CD4-positive, alpha-beta T cell treated with Interleukin-4 for 4 hours (primary cell): Measurements from ENCODE around the gene MMP11.
A peak's percentile ranks its signal among the peaks of the same experiment; 100 is the strongest.

Source experiments
- DNase-seq: peaks from one replicate; pipeline ENCODE4 v3.0.0-alpha.2; 2020

MMP11 gene

GRCh38 chr22:23760056-23760455, 12.6 kb upstream of the MMP11 start:
- no peak for DNase-seq

DNA sequence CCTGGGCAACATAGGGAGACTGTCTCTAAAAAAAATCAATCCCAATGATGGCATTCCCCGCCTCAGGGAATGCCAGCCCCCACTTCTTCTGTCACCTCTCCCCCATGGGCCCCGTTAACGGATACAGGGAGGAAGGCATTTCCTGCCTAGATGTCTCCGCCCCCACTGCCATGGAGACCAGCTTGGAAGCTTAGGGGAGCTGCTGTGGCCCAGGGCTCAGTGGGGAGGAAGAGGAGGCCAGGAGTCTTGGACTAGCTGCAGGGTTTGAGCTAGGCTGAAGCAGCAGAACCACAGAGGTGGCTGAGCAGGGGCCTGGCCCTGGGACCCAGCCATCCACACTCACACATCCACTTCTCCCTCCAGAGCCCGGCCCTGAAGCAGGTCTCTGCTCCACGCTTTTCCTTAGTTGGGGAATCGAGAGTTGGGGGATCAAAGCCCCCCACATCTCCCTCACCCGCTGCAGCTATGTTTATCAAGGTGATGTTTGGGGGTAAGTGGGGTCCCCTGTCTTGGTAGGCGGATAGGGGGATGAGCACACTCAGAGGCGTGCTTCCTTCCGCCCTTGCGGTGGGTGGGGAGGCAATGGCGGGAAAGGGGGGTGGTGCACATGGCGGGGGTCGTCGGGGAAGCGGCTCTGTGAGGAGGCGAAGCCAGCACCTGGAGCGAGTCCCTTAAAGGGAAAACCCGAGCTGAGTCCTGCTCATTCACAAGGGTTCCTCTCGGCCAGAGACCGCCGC, 9.6 kb upstream of the MMP11 start, which contains the start of gene C22orf15:
Gene C22orf15 (plus strand): TSS at position 149 of the 737 bp plus-strand sequence. CDS start 317 bp downstream, at position 466.
- no peak for DNase-seq

DNA sequence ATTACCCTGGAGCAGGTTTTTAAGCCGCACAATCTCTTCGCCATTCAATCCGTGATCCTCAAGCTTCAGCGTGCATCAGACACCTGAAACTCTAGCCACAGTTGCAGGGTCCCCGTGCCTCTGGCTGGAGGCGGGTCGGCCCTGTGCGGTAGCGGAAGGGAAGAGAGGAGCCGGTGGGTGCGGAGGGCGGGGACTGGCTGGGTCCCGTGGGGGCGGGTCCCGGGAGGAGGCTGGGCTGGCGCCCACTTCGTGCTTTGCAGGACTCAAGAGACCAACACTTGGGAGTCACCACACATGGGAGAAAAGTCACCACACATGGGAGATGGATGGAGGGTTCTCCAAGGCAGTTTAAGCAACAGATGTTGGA, 9.1 kb upstream of the MMP11 start:
- DNase-seq = peak; percentile 30

- no peak for DNase-seq
These were observed 8.7 kb upstream of the MMP11 start for GRCh38 chr22:23763954-23764353.

DNA sequence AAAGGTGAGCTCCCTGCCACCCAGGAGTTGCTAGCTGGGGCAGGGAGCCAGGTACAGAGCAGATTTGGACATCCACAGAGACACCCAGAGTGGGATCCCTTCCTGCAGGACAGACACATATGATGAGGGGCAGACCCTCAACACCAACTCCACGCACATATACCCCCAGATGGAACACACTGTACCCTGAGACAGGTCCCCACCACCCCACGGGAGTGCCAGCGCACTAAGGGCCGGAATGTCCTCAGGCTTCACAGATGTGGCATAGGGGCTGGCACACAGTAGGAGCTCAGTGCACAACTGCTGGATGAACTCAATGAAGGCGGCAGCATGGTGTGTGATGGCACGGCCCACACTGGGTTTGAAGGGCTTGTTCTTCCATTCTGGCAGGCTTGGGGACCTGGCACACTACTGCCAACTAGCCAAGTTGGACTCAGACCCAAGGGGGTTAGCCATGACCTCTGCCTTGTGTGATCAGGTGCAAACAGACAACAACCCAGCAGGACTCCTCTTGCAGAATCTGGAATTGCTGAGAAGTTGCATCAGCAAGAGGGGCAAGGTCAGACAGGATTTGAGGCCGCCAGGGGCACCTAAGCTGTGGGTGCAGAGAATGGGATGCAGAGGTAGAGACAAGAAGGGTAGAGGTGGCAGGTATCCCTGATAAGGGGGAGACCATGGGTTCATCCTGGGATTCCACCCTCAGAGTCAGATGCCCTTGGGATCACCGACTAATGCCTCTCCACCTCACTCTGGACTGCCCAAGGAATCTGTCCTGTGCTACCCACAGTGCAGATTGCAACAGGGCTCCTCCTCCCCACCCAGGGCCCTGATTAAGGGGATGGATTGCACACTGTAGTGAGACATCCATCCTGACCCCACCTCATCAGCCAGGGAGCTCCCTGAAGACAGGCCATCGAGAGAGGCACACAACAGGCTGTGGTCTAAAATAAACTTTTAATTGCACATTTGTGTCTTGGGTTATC, 7.5 kb upstream of the MMP11 start:
- no peak for DNase-seq

- no peak for DNase-seq
These were observed 5.4 kb upstream of the MMP11 start for GRCh38 chr22:23767303-23767672.

GRCh38 chr22:23767673-23768548, 4.7 kb upstream of the MMP11 start, which contains the start of gene CHCHD10:
CHCHD10 (minus strand) TSS chr22:23767972; CDS start chr22:23767874, 98 bp downstream.
- peak; percentile 63 for DNase-seq

DNA sequence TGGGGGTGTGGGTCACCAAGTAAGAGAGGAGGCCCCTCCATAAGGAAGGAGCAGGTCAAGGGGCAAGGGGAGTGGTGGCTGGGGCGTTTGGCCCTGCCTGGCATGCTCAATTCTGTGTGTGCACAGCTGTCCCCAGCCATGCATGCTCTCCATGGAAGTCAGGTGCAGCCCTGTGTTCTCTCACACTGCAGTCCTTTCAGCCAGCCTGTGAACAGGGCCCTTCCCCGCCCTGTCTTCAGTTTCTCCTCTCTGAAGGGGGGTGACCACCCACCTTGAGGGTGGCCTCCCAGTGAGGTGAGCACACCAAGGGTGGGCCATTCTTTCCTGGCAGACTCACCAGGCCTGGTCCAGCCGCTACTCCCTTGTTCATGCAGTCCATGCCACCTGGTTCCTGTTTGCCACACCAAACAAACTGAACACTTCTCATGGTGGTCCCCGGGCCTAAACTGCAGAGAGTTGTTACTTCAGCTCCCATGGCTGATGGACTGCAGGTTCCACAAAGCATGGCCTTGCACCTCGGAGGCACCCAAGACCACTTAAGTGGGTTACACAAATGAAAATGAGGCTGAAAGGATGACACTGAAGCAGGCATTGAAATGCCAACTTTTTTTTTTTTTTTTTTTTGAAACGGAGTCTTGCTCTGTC, 3.2 kb upstream of the MMP11 start:
- DNase-seq = no peak

DNA sequence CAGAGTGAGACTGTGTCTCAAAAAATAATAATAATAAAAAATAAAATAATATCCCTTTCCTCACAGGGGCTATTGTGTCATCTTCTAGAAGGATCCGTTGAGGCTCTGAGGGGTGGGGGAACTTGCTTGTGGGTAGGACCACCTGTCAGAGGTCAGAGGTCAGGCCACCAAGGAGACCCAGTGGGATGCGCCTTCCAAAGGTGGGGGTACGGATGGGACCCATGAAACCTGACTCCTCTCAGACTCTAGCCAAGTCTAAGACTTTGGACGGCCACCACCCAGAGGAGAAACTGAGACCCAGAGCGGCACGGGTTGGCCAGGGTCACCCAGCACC, 367 bp upstream of the MMP11 start:
- DNase-seq = no peak

- no peak for DNase-seq
These were observed 949 bp downstream of the MMP11 start for GRCh38 chr22:23773483-23774113.

- DNase-seq = no peak
These were observed 1.7 kb downstream of the MMP11 start for GRCh38 chr22:23774114-23774921.

GRCh38 chr22:23774922-23775436, 2.3 kb downstream of the MMP11 start:
- no peak for DNase-seq

- no peak for DNase-seq
These were observed 3.2 kb downstream of the MMP11 start for GRCh38 chr22:23775779-23776375.

GRCh38 chr22:23777776-23778576, 5.3 kb downstream of the MMP11 start:
- DNase-seq = no peak

- no peak for DNase-seq
These were observed 5.9 kb downstream of the MMP11 start for GRCh38 chr22:23778577-23778900.

- no peak for DNase-seq
These were observed 6.4 kb downstream of the MMP11 start for GRCh38 chr22:23779083-23779482.

DNA sequence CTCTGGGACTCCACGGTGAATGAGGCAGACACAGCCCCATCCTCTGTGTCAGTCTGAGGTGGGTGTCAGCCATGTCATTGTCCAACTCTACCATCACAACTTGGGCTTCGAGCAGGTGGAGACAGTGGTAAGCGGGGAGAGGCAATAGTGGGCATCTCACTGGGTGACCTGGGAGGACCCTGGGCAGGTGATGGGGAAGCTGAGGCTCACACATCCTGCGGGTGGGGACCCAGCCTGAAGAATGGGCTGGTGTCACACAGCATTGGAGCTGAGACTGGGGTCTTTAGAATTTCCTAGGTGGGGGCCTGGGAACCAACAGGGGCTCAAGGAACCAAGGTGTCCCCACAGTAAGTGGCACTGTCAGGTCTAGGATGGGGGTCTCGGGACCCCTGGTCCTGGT, 7.1 kb downstream of the MMP11 start:
- no peak for DNase-seq

DNA sequence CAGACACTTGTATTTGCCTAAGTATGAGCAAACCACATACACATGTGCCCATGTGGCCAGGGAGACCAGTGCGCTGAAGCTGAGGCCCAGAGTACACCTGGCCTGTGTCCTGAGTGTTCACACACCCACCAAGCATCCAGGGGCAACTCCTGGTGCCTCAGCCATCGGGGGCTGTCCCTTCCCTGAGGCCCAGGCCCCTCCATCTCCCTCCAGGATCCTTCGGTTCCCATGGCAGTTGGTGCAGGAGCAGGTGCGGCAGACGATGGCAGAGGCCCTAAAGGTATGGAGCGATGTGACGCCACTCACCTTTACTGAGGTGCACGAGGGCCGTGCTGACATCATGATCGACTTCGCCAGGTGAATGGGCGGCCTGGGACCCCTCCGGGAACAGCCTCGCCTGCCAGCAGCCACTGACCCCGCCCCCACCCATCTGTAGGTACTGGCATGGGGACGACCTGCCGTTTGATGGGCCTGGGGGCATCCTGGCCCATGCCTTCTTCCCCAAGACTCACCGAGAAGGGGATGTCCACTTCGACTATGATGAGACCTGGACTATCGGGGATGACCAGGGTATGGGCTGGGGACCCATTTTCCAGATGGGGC, 7.6 kb downstream of the MMP11 start:
- DNase-seq = no peak

DNA sequence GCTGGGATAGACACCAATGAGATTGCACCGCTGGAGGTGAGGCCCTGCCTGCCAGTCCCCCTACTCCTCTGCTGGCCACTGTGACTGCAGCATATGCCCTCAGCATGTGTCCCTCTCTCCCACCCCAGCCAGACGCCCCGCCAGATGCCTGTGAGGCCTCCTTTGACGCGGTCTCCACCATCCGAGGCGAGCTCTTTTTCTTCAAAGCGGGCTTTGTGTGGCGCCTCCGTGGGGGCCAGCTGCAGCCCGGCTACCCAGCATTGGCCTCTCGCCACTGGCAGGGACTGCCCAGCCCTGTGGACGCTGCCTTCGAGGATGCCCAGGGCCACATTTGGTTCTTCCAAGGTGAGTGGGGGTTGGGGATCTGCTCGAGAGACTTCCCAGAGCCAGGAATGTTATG, 8.4 kb downstream of the MMP11 start:
- DNase-seq = no peak
